GM15510 (cell line): ENCODE data around the gene FLT4.

Source experiments
- POLR2A ChIP-seq: IDR thresholded peaks from 3 replicates; pipeline ENCODE4 v1.6.1; 2011; ENCODE audit warnings: borderline replicate concordance; ENCODE audit not compliant: insufficient read length; ENCODE audit errors: extremely low read depth

The FLT4 gene

GRCh38 chr5:180637962-180638680 is 11.3 kb downstream of the FLT4 start:
- no peak for TF ChIP-seq POLR2A

- no peak for TF ChIP-seq POLR2A
Measured at GRCh38 chr5:180636403-180637075, 12.9 kb downstream of the FLT4 start.

GRCh38 chr5:180636016-180636402 is 13.4 kb downstream of the FLT4 start:
- TF ChIP-seq POLR2A: no peak

GRCh38 chr5:180633283-180634177 is 15.9 kb downstream of the FLT4 start:
- no peak for TF ChIP-seq POLR2A

GRCh38 chr5:180632768-180633167 is 16.6 kb downstream of the FLT4 start:
- no peak for TF ChIP-seq POLR2A

GRCh38 chr5:180631549-180632383 is 17.6 kb downstream of the FLT4 start:
- no peak for TF ChIP-seq POLR2A

GRCh38 chr5:180630426-180630825 is 19.0 kb downstream of the FLT4 start:
- no peak for TF ChIP-seq POLR2A

- TF ChIP-seq POLR2A: no peak
Measured at GRCh38 chr5:180629831-180630382, 19.5 kb downstream of the FLT4 start.

- TF ChIP-seq POLR2A: no peak
Measured at GRCh38 chr5:180628827-180629750, 20.3 kb downstream of the FLT4 start.

GRCh38 chr5:180628211-180628610 is 21.2 kb downstream of the FLT4 start:
- no peak for TF ChIP-seq POLR2A

GRCh38 chr5:180627386-180628120 is 21.8 kb downstream of the FLT4 start:
- TF ChIP-seq POLR2A: no peak

- TF ChIP-seq POLR2A: no peak
Measured at GRCh38 chr5:180626661-180627385, 22.6 kb downstream of the FLT4 start.
